ENCODE measurements around the gene CTNNAL1.

CTNNAL1 gene, protein sequence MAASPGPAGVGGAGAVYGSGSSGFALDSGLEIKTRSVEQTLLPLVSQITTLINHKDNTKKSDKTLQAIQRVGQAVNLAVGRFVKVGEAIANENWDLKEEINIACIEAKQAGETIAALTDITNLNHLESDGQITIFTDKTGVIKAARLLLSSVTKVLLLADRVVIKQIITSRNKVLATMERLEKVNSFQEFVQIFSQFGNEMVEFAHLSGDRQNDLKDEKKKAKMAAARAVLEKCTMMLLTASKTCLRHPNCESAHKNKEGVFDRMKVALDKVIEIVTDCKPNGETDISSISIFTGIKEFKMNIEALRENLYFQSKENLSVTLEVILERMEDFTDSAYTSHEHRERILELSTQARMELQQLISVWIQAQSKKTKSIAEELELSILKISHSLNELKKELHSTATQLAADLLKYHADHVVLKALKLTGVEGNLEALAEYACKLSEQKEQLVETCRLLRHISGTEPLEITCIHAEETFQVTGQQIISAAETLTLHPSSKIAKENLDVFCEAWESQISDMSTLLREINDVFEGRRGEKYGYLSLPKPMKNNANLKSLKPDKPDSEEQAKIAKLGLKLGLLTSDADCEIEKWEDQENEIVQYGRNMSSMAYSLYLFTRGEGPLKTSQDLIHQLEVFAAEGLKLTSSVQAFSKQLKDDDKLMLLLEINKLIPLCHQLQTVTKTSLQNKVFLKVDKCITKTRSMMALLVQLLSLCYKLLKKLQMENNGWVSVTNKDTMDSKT

DNA sequence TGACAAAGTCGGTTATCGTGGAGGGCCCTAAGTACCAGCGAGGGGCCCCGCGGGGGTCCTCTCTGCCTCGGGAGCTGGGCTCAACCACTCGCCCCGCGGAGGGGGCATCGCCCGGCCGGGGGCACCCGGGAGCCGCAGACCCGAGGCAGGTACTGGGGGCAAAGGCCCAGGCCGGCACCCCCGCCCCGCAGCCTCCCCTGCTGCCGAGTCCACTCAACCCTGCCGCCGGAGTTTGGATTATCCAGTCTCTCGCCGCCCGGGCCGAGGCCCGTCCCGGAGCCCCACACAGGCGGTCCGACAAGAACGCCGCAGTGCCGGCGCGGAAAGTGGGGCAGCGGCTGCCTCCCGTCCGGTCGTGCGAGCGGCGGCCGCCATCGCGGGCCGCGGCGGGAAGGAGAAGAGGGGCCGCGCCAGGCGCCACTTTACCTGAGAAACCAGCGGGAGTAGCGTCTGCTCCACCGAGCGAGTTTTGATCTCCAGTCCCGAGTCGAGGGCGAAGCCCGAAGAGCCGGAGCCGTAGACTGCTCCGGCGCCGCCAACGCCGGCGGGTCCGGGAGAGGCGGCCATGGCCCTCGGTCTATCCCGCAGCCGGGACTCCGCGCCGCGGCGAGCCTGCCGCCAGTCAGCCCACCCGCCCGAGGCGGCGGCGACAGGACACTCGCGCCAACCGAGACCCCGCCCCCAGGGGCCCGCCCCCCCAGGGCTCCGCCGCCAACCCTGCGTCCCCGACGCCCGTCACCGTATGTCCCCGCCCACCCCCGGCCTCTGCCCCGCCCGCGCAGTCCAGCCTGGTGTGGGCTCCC is at the start of gene CTNNAL1:
Gene CTNNAL1 (minus strand): TSS at position 624 of the 803 bp plus-strand sequence. CDS start 57 bp downstream, at position 567.
- TF ChIP-seq TAF1 (IDR thresholded peaks at IDR 0.05; ENCODE audit: low read depth) (peak; percentile 27), CREB1 (IDR thresholded peaks at IDR 0.05; ENCODE audit: low read depth) (no peak), EGR1 (IDR thresholded peaks at IDR 0.05) (no peak), FOXM1 (IDR thresholded peaks at IDR 0.05; ENCODE audit: borderline replicate concordance, low read depth) (no peak), NFIC (IDR thresholded peaks at IDR 0.05) (no peak), YY1 (IDR thresholded peaks at IDR 0.05; ENCODE audit: low read depth) (peak; percentile 64; the same call in 1 of the 2 replicates), ZBTB7A (IDR thresholded peaks at IDR 0.05; ENCODE audit: low read depth) (no peak; the same call in none of the 2 replicates)
- TF ChIP-seq, protein P1, sequence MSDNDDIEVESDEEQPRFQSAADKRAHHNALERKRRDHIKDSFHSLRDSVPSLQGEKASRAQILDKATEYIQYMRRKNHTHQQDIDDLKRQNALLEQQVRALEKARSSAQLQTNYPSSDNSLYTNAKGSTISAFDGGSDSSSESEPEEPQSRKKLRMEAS (IDR thresholded peaks at IDR 0.05) = 0 out of 2 replicates have a peak, but pooled peaks have one; percentile 4

DNA sequence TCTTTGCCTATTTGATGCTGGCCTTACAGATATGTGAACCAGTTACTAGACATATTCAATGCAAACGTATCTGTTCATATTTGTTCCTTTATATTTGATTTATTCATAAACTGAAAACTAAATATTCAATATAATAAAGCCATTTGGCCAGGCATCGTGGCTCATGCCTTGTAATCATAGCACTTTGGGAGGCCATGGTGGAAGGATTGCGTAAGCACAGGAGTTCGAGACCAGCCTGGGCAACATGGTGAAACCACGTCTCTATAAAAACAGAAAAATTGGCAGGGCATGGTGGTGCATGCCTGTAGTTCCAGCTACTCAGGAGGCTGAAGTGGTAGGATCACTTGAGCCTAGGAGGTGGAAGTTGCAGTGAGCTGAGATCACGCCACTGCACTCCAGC is 49.2 kb upstream of the CTNNAL1 start:
- TF ChIP-seq RAD21 (IDR thresholded peaks at IDR 0.05; ENCODE audit: low read depth) (no peak), TAF1 (IDR thresholded peaks at IDR 0.05; ENCODE audit: low read depth) (no peak), CEBPB (IDR thresholded peaks at IDR 0.05) (peak; percentile 62), ZBTB7A (IDR thresholded peaks at IDR 0.05; ENCODE audit: low read depth) (no peak), EP300 (IDR thresholded peaks at IDR 0.05; ENCODE audit: borderline replicate concordance) (no peak)
- TF ChIP-seq, protein P1 (IDR thresholded peaks at IDR 0.05) = no peak
- TF ChIP-seq, protein P2, sequence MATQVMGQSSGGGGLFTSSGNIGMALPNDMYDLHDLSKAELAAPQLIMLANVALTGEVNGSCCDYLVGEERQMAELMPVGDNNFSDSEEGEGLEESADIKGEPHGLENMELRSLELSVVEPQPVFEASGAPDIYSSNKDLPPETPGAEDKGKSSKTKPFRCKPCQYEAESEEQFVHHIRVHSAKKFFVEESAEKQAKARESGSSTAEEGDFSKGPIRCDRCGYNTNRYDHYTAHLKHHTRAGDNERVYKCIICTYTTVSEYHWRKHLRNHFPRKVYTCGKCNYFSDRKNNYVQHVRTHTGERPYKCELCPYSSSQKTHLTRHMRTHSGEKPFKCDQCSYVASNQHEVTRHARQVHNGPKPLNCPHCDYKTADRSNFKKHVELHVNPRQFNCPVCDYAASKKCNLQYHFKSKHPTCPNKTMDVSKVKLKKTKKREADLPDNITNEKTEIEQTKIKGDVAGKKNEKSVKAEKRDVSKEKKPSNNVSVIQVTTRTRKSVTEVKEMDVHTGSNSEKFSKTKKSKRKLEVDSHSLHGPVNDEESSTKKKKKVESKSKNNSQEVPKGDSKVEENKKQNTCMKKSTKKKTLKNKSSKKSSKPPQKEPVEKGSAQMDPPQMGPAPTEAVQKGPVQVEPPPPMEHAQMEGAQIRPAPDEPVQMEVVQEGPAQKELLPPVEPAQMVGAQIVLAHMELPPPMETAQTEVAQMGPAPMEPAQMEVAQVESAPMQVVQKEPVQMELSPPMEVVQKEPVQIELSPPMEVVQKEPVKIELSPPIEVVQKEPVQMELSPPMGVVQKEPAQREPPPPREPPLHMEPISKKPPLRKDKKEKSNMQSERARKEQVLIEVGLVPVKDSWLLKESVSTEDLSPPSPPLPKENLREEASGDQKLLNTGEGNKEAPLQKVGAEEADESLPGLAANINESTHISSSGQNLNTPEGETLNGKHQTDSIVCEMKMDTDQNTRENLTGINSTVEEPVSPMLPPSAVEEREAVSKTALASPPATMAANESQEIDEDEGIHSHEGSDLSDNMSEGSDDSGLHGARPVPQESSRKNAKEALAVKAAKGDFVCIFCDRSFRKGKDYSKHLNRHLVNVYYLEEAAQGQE (IDR thresholded peaks at IDR 0.05; ENCODE audit: low read depth) = no peak

DNA sequence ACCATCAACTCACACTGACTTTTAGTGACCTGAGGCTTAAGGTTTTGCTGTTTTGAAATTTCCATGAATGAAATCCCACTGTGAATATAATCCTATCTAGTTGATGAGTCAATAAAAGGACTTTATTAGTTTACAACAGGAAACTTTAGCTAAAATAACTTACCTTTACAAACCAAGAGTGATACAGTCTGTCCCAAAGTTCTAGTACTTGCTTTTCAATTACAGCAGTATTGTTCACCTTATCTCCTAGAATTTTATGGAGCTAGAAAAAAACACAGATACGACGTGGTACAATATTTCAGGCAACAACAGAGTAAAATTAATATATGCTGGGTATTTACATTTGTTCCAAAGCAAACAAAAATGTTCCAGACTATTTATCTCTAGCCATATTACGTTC is 46.9 kb upstream of the CTNNAL1 start:
- TF ChIP-seq YY1 (IDR thresholded peaks at IDR 0.05; ENCODE audit: low read depth) (no peak), FOXM1 (IDR thresholded peaks at IDR 0.05; ENCODE audit: borderline replicate concordance, low read depth) (no peak), EP300 (IDR thresholded peaks at IDR 0.05; ENCODE audit: borderline replicate concordance) (no peak), CREB1 (IDR thresholded peaks at IDR 0.05; ENCODE audit: low read depth) (no peak), NFIC (IDR thresholded peaks at IDR 0.05) (no peak), ZBTB7A (IDR thresholded peaks at IDR 0.05; ENCODE audit: low read depth) (no peak), TEAD4 (IDR thresholded peaks at IDR 0.05) (no peak), TAF1 (IDR thresholded peaks at IDR 0.05; ENCODE audit: low read depth) (no peak), EGR1 (IDR thresholded peaks at IDR 0.05) (no peak), CEBPB (IDR thresholded peaks at IDR 0.05) (no peak), TCF12 (IDR thresholded peaks at IDR 0.05; ENCODE audit: low read depth) (no peak), RAD21 (IDR thresholded peaks at IDR 0.05; ENCODE audit: low read depth) (no peak)
- TF ChIP-seq, protein P3, sequence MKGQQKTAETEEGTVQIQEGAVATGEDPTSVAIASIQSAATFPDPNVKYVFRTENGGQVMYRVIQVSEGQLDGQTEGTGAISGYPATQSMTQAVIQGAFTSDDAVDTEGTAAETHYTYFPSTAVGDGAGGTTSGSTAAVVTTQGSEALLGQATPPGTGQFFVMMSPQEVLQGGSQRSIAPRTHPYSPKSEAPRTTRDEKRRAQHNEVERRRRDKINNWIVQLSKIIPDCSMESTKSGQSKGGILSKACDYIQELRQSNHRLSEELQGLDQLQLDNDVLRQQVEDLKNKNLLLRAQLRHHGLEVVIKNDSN (IDR thresholded peaks at IDR 0.05) = no peak
- TF ChIP-seq, protein P1 (IDR thresholded peaks at IDR 0.05) = no peak
- TF ChIP-seq, protein P2 (IDR thresholded peaks at IDR 0.05; ENCODE audit: low read depth) = no peak

DNA sequence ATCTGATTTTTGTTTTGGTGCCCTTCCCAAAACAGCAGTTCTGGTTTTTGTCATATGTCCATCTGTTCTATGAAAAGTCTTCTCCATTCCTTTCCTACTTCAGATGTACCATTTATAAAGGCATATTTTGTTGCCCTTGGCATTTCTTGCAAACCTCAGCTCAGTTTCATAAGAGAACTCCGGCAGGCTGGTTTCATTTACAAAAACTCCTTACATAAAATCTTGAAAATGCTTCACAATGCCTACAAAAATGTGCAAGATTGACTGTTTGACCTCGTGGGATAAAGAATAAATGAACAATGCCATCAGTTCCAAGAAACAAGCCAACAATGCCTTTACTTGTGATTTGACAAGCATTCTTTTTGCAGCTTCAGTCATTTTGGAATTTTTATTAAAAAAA is 39.1 kb upstream of the CTNNAL1 start:
- TF ChIP-seq CREB1 (IDR thresholded peaks at IDR 0.05; ENCODE audit: low read depth) = no peak
- no peak for TF ChIP-seq TCF12 (IDR thresholded peaks at IDR 0.05; ENCODE audit: low read depth)
- no peak for TF ChIP-seq NFIC (IDR thresholded peaks at IDR 0.05)
- TF ChIP-seq, protein P3 (IDR thresholded peaks at IDR 0.05) = no peak
- TF ChIP-seq ZBTB7A (IDR thresholded peaks at IDR 0.05; ENCODE audit: low read depth) = no peak
- no peak for TF ChIP-seq RAD21 (IDR thresholded peaks at IDR 0.05; ENCODE audit: low read depth)
- no peak for TF ChIP-seq FOXM1 (IDR thresholded peaks at IDR 0.05; ENCODE audit: borderline replicate concordance, low read depth)
- TF ChIP-seq, protein P1 (IDR thresholded peaks at IDR 0.05) = no peak
- TF ChIP-seq YY1 (IDR thresholded peaks at IDR 0.05; ENCODE audit: low read depth) = no peak
- TF ChIP-seq EP300 (IDR thresholded peaks at IDR 0.05; ENCODE audit: borderline replicate concordance) = no peak
- no peak for TF ChIP-seq EGR1 (IDR thresholded peaks at IDR 0.05)

Data from Ishikawa (cell line).